Mucosa of descending colon (tissue), 3 donors: Measurements from ENCODE around the gene HMCN2. TPM values are rescaled to one million over a fixed set of nuclear protein-coding genes. Genes with fewer than 3 reads are reported as not detected.

Source experiments
- ATAC-seq: fragments of 200-7000 bp; cut with Tn5 transposase; one replicate; pipeline ENCODE4 v1.9.1; 2020; ENCODE audit warnings: mild to moderate bottlenecking, moderate library complexity
- DNase-seq, 3 donors: peaks; one replicate each; pipeline ENCODE4 v3.0.0-alpha.2; 2020
- H3K36me3 ChIP-seq: fragments of 200-600 bp; one replicate; pipeline ENCODE4 v1.8.0; 2021; ENCODE audit warnings: low read depth, mild to moderate bottlenecking
- H3K4me1 ChIP-seq: fragments of 200-600 bp; one replicate; pipeline ENCODE4 v1.8.0; 2021; ENCODE audit warnings: low read depth, mild to moderate bottlenecking
- H3K4me3 ChIP-seq: fragments of 200-600 bp; one replicate; pipeline ENCODE4 v1.8.0; 2021; ENCODE audit warnings: mild to moderate bottlenecking
- H3K9me3 ChIP-seq: fragments of 200-600 bp; one replicate; pipeline ENCODE4 v1.8.0; 2021; ENCODE audit warnings: mild to moderate bottlenecking
- CTCF ChIP-seq: fragments of 200-600 bp; IDR thresholded peaks from one replicate; pipeline ENCODE4 v1.8.0; 2022; ENCODE audit warnings: antibody characterized with exemption, mild to moderate bottlenecking
- intact Hi-C, 2 donors: fragments of 100-400 bp; cut with DNase I in 1 of 2; cut with micrococcal nuclease in 1 of 2; formaldehyde crosslinking; loops; one replicate each; pipeline versions ENCODE4 v1.11.0 to v1.11.1; 2022; cut with DNase I, micrococcal nuclease
- long read RNA-seq, 2 donors: library from polyadenylated mRNA; unstranded; transcript quantifications; one replicate each; pipeline ENCODE4 v2.0.0, GENCODE V29; 2019 to 2021
- total RNA-seq, 3 donors: library from RNA; stranded (reverse); fragmentation: NEBNext Ultra II Directional in 2 of 3; extraction: Animal tissue kit (Norgen Biotek cat#: 25700) in 2 of 3; gene quantifications; one replicate each; pipeline versions ENCODE4 v1.2.1 to v1.2.4, GENCODE V29; 2021 to 2023
- donor health status: DM: no; HTN: no; CAD: no; lungs with moderate emphysema.
- donor health status: DM: no; HTN: no; CAD: no.
- donor health status: DM: no; HTN: yes; CAD: no.

Gene HMCN2
- 10 to 100 TPM; 28.1 to 40.5 (median 33.2) TPM for total RNA-seq
- long read RNA-seq, donor 1, partial matches to known transcripts, result 40 of 65 reads
- long read RNA-seq, donor 1, other reads (novel, unspliced or antisense), result 25 of 65 reads
- long read RNA-seq, donor 2, partial matches to known transcripts, result 2 of 5 reads
- long read RNA-seq, donor 2, other reads (novel, unspliced or antisense), result 3 of 5 reads

GRCh38 chr9:130265431-130266235 is at the start of gene HMCN2:
Gene HMCN2, plus strand, starts transcription at chr9:130265760. Its CDS starts 119 bp downstream, at chr9:130265879.
- intact Hi-C loops, result no loop called here
- ATAC-seq (peak; percentile 38), DNase-seq (peak in 1 of 3 donors; percentile 33)
- Histone ChIP-seq H3K4me3 (no peak within 1 kb of the TSS), H3K9me3 (no peaks in the 10 kb centered on the region), H3K36me3 (no peaks in the 10 kb centered on the region), H3K4me1 (peaks cover 6% of the 10 kb centered on the region)
- no peak for TF ChIP-seq CTCF

GRCh38 chr9:130217838-130218237 is 47.7 kb upstream of the HMCN2 start:
- no peak for TF ChIP-seq CTCF
- no peaks in the 10 kb centered on the region for H3K36me3 ChIP-seq
- H3K4me1 ChIP-seq, result no peaks in the 10 kb centered on the region
- H3K4me3 ChIP-seq, result no peak overlapping the region
- ATAC-seq, result no peak
- intact Hi-C loops, result no loop called here
- H3K9me3 ChIP-seq, result no peaks in the 10 kb centered on the region
- no peak for DNase-seq

- H3K36me3 ChIP-seq, result no peaks in the 10 kb centered on the region
- H3K9me3 ChIP-seq, result no peaks in the 10 kb centered on the region
- no peak for TF ChIP-seq CTCF
- no peak for DNase-seq
- no peak for ATAC-seq
- H3K4me1 ChIP-seq, result no peaks in the 10 kb centered on the region
- intact Hi-C loops, result no loop called here
- H3K4me3 ChIP-seq, result no peak overlapping the region
Measured at GRCh38 chr9:130219661-130220096, 45.9 kb upstream of the HMCN2 start.

- Histone ChIP-seq H3K4me3 (no peak overlapping the region), H3K9me3 (no peaks in the 10 kb centered on the region), H3K36me3 (no peaks in the 10 kb centered on the region), H3K4me1 (no peaks in the 10 kb centered on the region)
- TF ChIP-seq CTCF, result no peak
- intact Hi-C loops, result no loop called here
- ATAC-seq (no peak), DNase-seq (no peak)
Measured at GRCh38 chr9:130220352-130220751, 45.2 kb upstream of the HMCN2 start.

GRCh38 chr9:130222833-130223232 is 42.7 kb upstream of the HMCN2 start:
- intact Hi-C loops, result no loop called here
- H3K36me3 ChIP-seq, result no peaks in the 10 kb centered on the region
- ATAC-seq (no peak), DNase-seq (no peak)
- no peaks in the 10 kb centered on the region for H3K4me1 ChIP-seq
- peaks cover 5% of the 10 kb centered on the region for H3K9me3 ChIP-seq
- TF ChIP-seq CTCF, result no peak
- no peak overlapping the region for H3K4me3 ChIP-seq
